MCF 10A (cell line): ENCODE data around the gene TUBB2B. TPM values are rescaled to one million over a fixed set of nuclear protein-coding genes. Genes with fewer than 3 reads are reported as not detected.

ENCODE experiments used
- BruUV-seq: library from RNA; stranded (reverse); fragments of 400-500 nt; replicated peaks from 2 replicates; lab custom pipeline; 2021; lab: Mats Ljungman, UMichigan
- CTCF ChIA-PET: fragments of 300-600 bp; sonication (Branson Sonifier 250); formaldehyde crosslinking; extraction: SDS; loops from one replicate; lab custom pipeline; 2021; ENCODE audit warnings: antibody characterized with exemption, inconsistent platforms; lab: Yijun Ruan, JAX
- POLR2A ChIA-PET: fragments of 300-600, 350-650 bp; sonication (Branson Sonifier 250); formaldehyde crosslinking; extraction: SDS; loops from one replicate; lab custom pipeline; 2020; ENCODE audit warnings: antibody characterized with exemption, inconsistent platforms; lab: Yijun Ruan, JAX
- DNase-seq: peaks from one replicate; pipeline ENCODE4 v3.0.0-alpha.2; 2018; ENCODE audit not compliant: unreplicated experiment
- H3K27ac Mint-ChIP-seq: one replicate; pipeline ENCODE4 v1.8.0; 2022; ENCODE audit warnings: mild to moderate bottlenecking, low read depth, mixed read lengths; ENCODE audit not compliant: unreplicated experiment
- H3K27me3 Mint-ChIP-seq: one replicate; pipeline ENCODE4 v1.8.0; 2022; ENCODE audit warnings: mixed read lengths; ENCODE audit not compliant: insufficient read depth, unreplicated experiment
- H3K36me3 Mint-ChIP-seq: one replicate; pipeline ENCODE4 v1.8.0; 2022; ENCODE audit warnings: mild to moderate bottlenecking, moderate library complexity, mixed read lengths; ENCODE audit not compliant: insufficient read depth, unreplicated experiment
- H3K4me1 Mint-ChIP-seq: one replicate; pipeline ENCODE4 v1.8.0; 2022; ENCODE audit warnings: mixed read lengths; ENCODE audit not compliant: insufficient read depth, unreplicated experiment
- H3K4me3 Mint-ChIP-seq: one replicate; pipeline ENCODE4 v1.8.0; 2022; ENCODE audit warnings: mild to moderate bottlenecking, moderate library complexity, mixed read lengths; ENCODE audit not compliant: unreplicated experiment
- H3K9me3 Mint-ChIP-seq: one replicate; pipeline ENCODE4 v1.8.0; 2022; ENCODE audit warnings: mixed read lengths; ENCODE audit not compliant: unreplicated experiment
- CTCF ChIP-seq: fragments of 200-600 bp; IDR thresholded peaks from one replicate; pipeline ENCODE4 v1.8.0; 2022; ENCODE audit warnings: antibody characterized with exemption, mild to moderate bottlenecking; ENCODE audit not compliant: unreplicated experiment
- intact Hi-C: fragments of 100-400 bp; cut with micrococcal nuclease; formaldehyde crosslinking; loops from 2 replicates; pipeline ENCODE4 v1.14.1; 2022
- total RNA-seq: library from RNA; stranded (reverse); gene quantifications from 2 replicates; pipeline ENCODE4 v1.2.3, GENCODE V29; 2022

The TUBB2B gene
- total RNA-seq, 1 experiment from 2014 or later = 0.47 TPM

DNA sequence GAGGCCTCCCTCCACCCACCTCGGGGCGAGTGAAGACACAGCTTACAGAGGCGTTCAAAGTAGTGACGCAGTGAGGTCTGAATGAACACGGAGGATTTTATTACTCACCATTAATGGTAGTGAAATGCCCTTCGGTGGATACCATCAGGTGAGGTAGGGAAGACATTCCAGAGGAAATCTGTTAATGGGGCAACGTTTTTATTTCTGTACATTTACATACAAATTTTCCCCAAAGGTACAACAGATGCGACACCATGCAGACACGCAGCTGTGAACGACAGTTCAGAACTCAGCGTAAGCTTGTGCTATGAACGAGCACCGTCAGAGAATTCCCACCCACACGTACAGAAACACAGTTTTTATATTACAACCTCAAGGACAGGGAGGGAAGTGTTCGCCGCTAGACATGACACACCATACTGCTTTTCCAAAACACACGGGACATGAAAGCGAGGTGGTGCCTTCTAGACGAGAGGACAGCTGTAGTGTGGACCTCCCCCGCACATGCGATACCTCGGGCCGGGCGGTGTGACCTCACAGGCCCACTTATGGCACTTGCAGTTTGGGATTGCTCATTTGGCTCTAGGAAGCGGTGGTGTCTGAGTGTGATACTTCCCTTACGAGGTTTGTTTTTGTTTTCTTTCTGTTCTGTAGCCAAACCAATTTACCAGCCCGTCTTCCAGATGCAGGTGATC lies 42.0 kb upstream of the TUBB2B start:
- intact Hi-C loops = no loop called here
- peaks cover 67% of the 10 kb centered on the region for H3K36me3 Mint-ChIP-seq

GRCh38 chr6:3268680-3269079 lies 41.2 kb upstream of the TUBB2B start:
- Mint-ChIP-seq H3K9me3 (no peaks in the 10 kb centered on the region), H3K27me3 (no peaks in the 10 kb centered on the region), H3K4me1 (no peaks in the 10 kb centered on the region), H3K27ac (peak overlapping the region; percentile 25), H3K36me3 (peaks cover 62% of the 10 kb centered on the region), H3K4me3 (no peak overlapping the region)
- ChIA-PET CTCF (no interaction called here), POLR2A (interaction anchor here (0.6 to 1.4 kb wide), 2 partner anchors 16 to 149 kb away, joined by 3 to 5 read pairs; no protein-coding TSS in a partner anchor)
- intact Hi-C loops = no loop called here
- no peak for TF ChIP-seq CTCF
- no peak for DNase-seq
- BruUV-seq = no TSS peak

More for the DNA sequence above, 42.0 kb upstream of the TUBB2B start:
- H3K4me3 Mint-ChIP-seq = no peak overlapping the region
- no TSS peak for BruUV-seq
- no peaks in the 10 kb centered on the region for H3K9me3 Mint-ChIP-seq
- no peaks in the 10 kb centered on the region for H3K4me1 Mint-ChIP-seq
- H3K27ac Mint-ChIP-seq = no peak overlapping the region
- no peak for DNase-seq
- ChIA-PET POLR2A (interaction anchor here (1.1 to 1.4 kb wide), 2 partner anchors 17 to 162 kb away, joined by 3 read pairs; no protein-coding TSS in a partner anchor), CTCF (interaction anchor here (0.6 kb wide), 2 partner anchors 8 to 153 kb away, joined by 3 to 5 read pairs; no protein-coding TSS in a partner anchor)
- no peaks in the 10 kb centered on the region for H3K27me3 Mint-ChIP-seq
- no peak for TF ChIP-seq CTCF

DNA sequence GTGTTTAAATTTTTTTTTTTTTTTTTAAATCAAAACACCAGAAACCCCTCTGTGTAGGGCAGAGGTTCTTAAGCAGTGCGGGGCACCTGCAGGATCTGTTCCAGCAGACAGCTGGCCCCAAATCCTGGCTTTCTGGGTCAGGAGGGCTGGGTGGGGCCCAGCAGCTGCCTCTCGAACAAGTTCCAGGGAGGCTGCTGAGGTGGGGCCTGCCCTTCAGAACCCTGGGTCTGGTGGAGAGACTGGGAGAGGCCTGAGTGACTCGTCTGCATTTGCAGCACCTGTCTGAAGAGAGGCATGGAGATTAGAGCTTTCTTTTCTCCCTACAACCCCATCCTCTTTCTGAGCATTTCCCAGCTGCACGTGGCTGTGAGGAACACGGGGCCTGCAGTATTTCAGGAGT lies 39.7 kb upstream of the TUBB2B start:
- BruUV-seq = no TSS peak
- no peaks in the 10 kb centered on the region for H3K27me3 Mint-ChIP-seq
- ChIA-PET POLR2A (interaction anchor here (0.7 kb wide), 1 partner anchor 73 kb away, joined by 3 read pairs; no protein-coding TSS in a partner anchor), CTCF (no interaction called here)
- peaks cover 58% of the 10 kb centered on the region for H3K36me3 Mint-ChIP-seq
- intact Hi-C loops = no loop called here
- no peaks in the 10 kb centered on the region for H3K4me1 Mint-ChIP-seq
- H3K4me3 Mint-ChIP-seq = no peak overlapping the region
- H3K9me3 Mint-ChIP-seq = no peaks in the 10 kb centered on the region
- H3K27ac Mint-ChIP-seq = no peak overlapping the region
- DNase-seq = no peak
- TF ChIP-seq CTCF = no peak

DNA sequence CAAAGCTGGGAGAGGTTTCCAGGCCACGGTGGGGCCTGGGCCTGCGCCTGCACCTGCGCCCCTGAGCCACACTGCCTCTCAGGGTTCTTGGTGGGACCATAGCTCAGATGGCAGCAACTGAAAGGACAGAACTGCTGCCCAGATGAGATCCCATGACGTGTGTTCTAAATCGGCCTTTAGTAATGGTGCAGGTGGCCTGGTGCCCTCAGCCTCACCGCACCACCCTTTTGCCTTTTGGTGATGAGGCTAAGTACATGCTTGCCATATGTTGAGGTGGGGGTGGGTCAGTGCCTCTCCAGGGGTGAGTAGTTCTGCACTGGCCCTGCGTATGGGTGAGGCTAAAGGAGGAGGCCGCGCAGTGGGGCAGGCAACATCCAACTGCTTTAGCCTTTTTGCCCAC lies 38.7 kb upstream of the TUBB2B start:
- ChIA-PET CTCF (interaction anchor here (0.6 to 1.5 kb wide), 2 partner anchors 14 to 56 kb away, joined by 3 to 8 read pairs; no protein-coding TSS in a partner anchor), POLR2A (no interaction called here)
- intact Hi-C loops = no loop called here
- no peak overlapping the region for H3K4me3 Mint-ChIP-seq
- no peak for TF ChIP-seq CTCF
- no peak overlapping the region for H3K27ac Mint-ChIP-seq
- H3K4me1 Mint-ChIP-seq = peaks cover 2% of the 10 kb centered on the region
- no peaks in the 10 kb centered on the region for H3K9me3 Mint-ChIP-seq
- DNase-seq = no peak
- peaks cover 49% of the 10 kb centered on the region for H3K36me3 Mint-ChIP-seq
- no peaks in the 10 kb centered on the region for H3K27me3 Mint-ChIP-seq
- BruUV-seq = no TSS peak
